AG08396 (cell line): ENCODE data around the gene SORL1.
A peak's percentile ranks its signal among the peaks of the same experiment; 100 is the strongest.

Experiments
- DNase-seq: peaks from one replicate; pipeline ENCODE4 v3.0.0; 2012; ENCODE audit warnings: low spot score, mixed read lengths

Gene SORL1

GRCh38 chr11:121590772-121591404, 138.8 kb downstream of the SORL1 start:
- DNase-seq = no peak

DNA sequence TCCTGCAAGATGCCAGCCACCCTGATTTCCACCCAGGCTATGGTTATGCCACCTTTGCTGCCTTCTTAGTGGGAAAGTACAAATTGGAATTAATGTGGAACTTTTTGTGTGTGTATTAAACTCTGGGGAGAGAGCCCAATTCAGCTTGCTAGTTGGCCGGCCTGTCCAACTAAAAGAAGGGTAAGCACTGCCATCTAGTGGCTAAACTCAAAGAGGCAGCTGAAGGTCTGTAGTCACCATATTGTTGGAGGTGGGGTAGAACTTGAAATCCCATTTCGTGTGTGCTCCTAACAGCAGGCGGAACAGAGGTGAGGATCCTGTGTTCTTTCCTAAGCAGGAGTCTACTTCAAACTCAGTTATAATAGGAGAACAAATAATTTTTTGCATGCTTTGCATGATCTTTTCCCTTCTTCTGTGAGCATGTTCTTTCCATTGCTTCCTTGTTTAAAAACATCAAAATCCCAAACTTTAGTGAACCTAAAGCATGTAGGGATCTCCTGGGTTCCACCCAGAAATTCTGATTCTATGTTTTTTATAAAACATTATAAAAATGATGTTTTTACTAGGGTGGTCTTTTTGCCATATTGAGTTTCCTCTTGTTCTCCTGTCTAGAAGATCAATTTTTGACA, 139.4 kb downstream of the SORL1 start:
- peak; percentile 78 for DNase-seq

DNA sequence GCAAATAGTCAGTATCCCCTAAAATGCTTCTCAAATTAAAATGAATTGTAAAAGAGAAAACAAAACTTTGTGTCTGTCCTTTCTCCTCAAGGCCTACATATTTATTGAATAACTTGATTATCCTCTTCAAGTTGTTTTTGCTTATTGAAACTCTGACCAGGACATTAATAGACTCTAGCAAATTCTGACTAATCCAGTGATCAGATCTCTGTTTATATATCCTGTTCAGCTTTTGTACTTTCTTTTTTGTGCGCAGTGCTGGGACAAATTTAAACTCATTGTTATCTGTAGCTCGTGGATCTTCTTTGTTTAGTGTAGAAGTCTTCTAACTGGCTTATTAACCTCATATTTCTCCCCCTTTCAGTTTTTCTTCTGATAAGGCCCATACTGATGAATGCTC, 140.6 kb downstream of the SORL1 start:
- DNase-seq = no peak

- DNase-seq = peak; percentile 88
These were observed 143.6 kb downstream of the SORL1 start for GRCh38 chr11:121595717-121596161.

GRCh38 chr11:121596195-121597155, 144.4 kb downstream of the SORL1 start:
- DNase-seq = peak; percentile 8

GRCh38 chr11:121603316-121603715, 151.2 kb downstream of the SORL1 start:
- no peak for DNase-seq

DNA sequence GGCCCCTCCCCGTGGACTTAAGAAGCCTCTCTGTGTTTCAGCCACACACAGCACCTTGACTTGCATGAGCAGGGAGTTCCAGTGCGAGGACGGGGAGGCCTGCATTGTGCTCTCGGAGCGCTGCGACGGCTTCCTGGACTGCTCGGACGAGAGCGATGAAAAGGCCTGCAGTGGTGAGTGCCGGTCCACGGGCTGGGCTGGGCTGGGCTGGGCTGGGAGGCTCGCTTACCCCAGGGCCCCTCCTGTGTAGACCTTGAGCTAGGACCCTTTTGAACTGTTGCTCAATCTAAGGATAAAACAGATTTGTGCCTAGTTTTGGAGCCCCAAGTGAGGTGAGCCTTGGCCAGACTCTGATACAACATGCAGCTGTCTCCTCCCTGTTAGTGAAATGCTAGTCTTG, 152.0 kb downstream of the SORL1 start:
- DNase-seq = no peak

GRCh38 chr11:121606354-121606753, 154.2 kb downstream of the SORL1 start:
- DNase-seq = no peak

GRCh38 chr11:121607341-121607740, 155.2 kb downstream of the SORL1 start:
- no peak for DNase-seq

- no peak for DNase-seq
These were observed 156.5 kb downstream of the SORL1 start for GRCh38 chr11:121608545-121609098.

DNA sequence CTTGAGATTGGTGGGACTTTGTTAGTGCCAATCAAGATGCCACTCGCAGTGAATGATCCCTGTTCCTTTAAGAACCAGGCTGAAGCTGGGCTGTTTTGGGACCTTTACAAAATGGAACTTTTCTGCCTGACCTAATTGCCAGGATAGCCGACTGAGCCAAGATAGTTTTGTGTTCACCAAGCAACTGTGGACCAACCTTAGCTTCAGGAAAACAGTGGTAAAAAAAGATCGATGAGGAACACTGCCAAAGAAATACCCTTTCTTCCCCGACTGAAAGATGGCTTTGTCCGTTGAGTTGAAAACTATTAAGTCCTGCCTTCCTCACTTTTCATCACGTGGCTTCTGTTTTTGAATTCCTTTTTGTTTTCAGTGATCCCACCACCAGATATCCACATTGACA, 158.6 kb downstream of the SORL1 start:
- no peak for DNase-seq

DNA sequence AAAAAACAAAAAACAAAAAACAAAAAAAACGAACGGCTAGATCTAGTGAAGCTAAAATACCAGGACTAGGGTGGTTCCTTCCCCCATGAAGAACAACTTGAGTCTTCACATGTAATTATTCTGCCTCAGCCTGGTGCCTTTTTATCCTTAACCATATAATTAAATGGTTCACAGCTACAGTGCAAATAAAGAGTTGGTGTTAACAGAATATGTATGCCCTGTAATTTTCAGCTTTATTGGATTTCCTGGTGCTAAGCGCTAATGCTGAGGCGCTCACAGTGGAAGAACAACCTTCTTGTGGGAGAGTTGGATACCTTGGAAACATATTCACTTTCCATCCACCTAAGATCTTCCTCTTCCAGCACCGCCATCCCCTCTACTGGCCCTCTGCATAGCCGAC, 159.1 kb downstream of the SORL1 start:
- no peak for DNase-seq

DNA sequence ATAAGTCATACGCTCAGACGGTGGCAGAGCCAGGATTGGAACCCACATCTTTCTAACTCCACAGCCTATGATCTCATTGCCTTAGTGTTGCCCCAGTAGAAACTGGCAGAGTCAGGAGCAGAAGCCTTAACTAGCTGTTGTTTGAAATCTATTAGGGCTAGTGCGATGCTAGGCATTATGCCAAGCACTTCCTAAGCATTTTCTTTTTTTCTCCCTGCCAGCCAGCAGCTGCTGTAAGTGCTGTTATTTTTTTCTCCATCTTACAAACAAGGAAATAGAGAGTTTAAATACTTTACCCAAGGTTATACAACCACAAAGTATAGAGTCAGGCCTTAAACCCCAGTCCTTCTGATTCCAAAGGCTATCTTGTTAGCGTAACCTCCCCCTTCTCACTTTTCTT, 161.6 kb downstream of the SORL1 start:
- DNase-seq = peak; percentile 24

DNA sequence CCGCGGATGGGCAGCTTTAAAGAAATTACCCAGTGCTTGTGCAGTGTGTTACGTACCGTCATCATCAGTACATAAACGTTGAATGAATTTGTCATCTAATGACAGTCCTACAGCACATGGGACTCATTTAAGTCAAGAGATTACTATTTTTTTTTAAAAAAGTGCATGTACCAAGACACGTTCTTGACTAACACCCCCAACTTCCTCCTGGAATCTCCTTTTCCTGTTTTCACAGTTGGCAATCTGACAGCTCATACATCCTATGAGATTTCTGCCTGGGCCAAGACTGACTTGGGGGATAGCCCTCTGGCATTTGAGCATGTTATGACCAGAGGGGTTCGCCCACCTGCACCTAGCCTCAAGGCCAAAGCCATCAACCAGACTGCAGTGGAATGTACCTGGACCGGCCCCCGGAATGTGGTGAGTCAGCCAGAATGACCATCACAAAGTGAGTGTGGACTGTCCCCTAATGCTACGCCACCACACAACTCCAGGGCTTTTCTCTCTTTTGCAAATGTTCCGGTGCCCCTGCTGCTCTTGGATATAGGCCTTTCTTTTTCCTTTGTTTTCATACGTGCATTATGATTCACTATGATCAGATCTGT, 162.6 kb downstream of the SORL1 start:
- DNase-seq = no peak

- peak; percentile 28 for DNase-seq
These were observed 163.4 kb downstream of the SORL1 start for GRCh38 chr11:121615501-121615900.

DNA sequence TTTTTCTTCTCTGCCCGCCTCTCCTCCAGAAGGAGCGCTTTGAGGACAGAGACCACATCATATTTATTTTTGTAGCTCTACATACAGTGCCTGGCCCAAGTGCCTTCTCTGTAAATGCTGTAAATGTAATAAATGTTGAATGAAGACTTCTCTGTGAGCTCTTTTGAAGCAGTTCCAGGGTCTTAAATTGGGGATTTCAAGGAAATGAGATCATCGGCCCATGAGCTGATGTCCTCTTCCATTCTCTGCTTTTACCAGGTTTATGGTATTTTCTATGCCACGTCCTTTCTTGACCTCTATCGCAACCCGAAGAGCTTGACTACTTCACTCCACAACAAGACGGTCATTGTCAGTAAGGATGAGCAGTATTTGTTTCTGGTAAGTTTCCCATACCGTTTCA, 166.4 kb downstream of the SORL1 start:
- no peak for DNase-seq

DNA sequence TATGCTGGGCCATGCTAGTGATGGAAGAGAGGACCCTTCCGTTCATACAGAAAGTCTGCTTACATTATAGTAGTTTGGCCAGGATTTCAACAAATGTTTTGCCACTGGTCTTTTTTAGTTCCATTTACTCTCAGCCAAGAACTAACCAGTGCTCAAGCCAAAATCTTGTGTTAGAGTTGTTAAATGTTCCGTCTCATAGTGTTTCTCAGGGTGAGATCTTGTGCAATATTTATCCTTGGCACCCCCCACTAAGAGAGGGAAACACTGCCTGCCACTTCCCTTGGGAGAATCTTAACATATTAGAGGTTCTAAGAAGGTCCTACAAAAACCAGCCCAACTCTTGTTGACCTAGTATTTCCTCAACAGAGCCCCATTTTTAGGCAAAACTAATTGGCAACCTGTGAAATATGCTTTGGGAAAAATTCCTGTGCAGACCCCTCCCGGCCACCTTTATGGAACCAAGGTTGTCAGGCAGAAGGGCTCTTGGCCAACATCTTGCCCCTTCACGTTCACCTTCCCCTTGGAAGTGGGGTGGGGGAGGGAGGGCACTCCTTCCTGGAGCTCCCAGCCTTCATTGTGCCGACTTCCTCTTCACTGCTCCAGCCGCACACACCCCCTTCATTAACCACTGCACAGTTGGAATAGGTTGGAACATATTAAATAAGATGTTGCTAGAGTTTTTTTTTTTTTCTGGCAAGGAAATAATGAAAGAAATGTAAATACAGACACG, 173.8 kb downstream of the SORL1 start:
- DNase-seq = no peak

DNA sequence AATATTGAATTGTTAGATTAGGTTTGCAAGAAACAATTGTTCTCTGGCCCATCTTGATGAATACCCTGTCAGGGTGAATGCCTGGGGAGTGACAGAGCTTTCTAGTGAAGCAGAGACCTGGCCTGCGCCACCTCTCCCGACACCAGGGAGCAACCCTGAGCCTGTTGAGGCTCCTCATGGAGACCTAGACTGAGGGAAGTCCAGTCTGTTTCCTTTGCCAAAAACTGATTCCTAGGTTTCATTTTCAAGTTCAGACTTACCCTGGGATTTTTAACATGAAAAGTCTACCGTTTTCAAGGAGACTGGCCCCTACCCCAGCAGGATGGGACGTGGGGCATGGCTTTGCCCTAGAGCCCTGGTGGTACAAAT, 174.4 kb downstream of the SORL1 start:
- DNase-seq = no peak

- DNase-seq = no peak
These were observed 174.9 kb downstream of the SORL1 start for GRCh38 chr11:121626980-121627379.

- DNase-seq = peak; percentile 68
These were observed 177.9 kb downstream of the SORL1 start for GRCh38 chr11:121630041-121630440.

DNA sequence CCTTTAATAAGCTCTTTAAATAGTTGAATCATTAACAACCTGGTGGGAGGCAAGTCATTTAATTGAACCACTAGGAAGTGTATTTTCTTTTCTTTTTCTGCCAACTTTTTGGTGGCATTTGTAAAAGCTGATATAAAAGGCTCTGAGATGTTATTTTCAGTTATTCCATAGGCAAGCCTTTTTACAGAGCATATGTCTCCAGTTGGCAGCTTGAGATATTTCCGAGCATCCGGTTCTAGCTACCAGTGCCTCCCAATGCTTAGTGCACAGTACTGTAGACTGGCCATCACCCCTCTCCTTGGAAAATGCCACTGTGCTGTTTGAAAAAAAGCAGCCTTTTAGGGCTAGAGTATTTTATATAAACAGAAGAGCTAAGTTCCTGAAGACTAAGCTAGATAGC, 179.3 kb downstream of the SORL1 start:
- DNase-seq = no peak
